COLO668 (cell line): ENCODE results near the gene NOVA2.

Source experiments
- DNase-seq: peaks from one replicate; lab custom pipeline; 2025; ENCODE audit not compliant: unreplicated experiment; lab: John Stamatoyannopoulos, UW

NOVA2 gene, protein sequence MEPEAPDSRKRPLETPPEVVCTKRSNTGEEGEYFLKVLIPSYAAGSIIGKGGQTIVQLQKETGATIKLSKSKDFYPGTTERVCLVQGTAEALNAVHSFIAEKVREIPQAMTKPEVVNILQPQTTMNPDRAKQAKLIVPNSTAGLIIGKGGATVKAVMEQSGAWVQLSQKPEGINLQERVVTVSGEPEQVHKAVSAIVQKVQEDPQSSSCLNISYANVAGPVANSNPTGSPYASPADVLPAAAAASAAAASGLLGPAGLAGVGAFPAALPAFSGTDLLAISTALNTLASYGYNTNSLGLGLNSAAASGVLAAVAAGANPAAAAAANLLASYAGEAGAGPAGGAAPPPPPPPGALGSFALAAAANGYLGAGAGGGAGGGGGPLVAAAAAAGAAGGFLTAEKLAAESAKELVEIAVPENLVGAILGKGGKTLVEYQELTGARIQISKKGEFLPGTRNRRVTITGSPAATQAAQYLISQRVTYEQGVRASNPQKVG

DNA sequence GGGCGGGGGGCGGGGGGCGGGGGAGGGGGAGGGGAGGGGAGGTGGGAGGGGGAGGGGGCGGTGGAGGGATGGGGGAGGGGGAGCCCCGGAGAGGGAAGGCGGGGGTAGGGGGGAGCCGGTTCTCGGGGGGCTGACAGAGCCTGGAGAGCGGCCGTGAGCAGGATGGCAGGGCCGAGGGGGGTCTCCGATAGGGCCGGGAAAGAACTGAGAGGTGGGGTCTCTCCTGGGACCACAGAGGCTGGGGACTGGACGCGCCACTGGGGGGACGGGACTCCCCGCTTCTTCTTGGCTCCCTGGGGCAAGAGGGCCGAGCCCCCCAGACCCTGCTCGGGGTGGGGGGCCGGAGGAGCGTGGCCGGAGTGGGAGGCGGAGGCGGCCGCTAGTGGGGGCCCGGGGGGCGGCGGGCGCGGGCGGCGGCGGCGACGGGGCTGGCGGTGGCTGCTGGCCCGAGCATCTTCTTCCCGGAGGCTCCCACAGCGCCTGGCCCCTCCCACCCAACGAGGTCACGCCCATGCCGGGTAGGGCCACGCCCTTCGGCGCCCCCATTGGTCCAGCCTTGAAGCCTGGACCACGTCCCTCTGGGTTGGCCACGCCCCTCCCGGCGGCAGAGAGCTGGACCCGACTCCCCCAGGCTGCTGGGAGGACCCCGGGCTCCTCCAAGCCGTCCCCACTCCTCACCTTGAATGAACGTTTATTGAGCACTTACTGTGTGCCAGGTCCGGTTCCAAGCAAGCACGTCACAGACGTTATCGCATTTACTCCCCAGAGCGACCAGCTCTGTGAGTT lies at the start of gene NOVA2:
Gene NOVA2, minus strand, starts transcription at position 313 of the 786 bp plus-strand sequence. CDS start 514 bp downstream, outside the sequence.
- peak; percentile 62 for DNase-seq

DNA sequence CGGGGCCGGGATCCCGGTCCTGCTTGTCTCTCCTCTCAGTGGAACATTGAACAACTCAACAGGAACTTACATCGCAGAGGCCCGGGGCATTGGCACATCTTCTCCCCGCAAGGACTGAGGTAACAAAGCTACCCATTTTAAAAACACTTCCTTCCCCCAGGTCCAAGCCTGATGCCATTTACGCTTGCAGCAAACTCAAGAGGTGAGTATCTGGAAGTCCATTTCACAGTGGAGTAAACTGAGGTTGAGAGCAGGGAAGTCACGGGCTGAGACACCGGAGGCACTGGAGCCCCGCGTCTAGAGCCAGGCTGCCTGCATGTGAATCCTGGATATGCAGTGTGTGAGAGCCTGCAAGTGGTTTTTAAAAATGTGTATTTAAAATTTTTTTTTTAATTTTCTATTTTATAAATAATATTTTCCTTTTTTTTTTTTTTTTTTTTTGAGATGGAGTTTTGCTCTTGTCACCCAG lies 49.7 kb upstream of the NOVA2 start:
- DNase-seq = no peak

DNA sequence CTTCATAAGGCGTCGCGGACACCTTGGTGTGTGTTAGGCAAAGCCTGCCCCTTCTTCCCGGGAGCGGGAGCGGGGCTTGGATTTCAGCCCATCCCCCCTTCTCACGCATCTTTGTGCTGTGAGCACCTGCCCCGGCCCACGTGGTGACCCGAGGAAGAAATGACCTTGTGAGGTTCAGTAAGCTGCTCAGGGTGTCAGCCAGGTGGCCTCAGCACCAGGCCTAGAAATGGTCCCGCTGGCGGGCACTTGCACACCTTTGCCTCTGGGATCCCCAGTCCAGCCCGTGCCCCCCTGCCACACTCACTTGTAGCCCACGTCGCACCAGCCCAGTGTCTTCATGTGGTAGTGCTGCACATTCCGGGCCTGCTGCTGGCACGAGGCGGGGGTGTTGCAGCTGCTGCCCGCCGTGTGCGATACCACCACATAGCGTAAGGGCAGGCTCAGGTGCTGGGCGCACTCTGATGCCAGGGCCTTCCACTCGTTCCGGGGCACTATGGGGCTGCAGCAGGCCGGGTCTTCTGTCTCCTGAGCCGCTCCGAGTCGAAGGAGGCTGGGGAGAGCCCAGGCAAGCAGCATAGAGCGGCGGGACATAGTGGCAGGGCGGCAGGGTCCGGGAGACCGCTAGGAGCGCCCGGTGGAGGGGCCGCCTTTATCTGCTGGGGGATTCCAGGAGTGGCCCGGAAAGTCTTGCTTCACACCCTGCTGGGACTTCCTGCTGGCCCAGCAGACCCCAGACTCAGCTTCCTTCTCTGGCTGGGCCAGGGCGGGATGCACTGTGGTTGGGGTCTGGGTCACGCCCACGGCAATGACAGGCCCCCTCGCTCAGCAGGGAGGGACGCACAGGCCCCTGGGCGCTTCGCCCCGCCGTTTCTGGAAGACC lies 49.0 kb upstream of the NOVA2 start, which contains the start of gene PGLYRP1:
Gene PGLYRP1, minus strand, starts transcription at position 623 of the 880 bp plus-strand sequence. Its CDS starts 32 bp downstream, at position 591.
- DNase-seq = peak; percentile 14

DNA sequence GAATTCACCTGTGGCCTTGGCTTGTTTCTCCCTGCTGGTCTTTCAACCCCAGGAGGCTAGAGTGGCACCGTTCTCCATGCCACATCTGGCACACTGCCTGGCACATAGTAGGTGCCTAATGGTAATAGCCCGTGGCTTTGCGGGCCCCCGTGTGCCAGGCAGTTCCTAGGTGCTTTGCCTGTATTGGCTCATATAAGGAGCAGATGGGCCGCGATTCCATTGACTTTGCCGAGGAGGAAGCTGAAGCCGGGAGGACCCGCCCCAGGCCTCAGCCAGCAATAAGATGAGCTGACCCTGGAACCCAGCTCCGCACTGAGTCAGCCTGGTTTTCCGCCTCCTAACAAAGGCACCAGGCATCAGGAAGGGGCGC lies 48.4 kb upstream of the NOVA2 start:
- DNase-seq = no peak

DNA sequence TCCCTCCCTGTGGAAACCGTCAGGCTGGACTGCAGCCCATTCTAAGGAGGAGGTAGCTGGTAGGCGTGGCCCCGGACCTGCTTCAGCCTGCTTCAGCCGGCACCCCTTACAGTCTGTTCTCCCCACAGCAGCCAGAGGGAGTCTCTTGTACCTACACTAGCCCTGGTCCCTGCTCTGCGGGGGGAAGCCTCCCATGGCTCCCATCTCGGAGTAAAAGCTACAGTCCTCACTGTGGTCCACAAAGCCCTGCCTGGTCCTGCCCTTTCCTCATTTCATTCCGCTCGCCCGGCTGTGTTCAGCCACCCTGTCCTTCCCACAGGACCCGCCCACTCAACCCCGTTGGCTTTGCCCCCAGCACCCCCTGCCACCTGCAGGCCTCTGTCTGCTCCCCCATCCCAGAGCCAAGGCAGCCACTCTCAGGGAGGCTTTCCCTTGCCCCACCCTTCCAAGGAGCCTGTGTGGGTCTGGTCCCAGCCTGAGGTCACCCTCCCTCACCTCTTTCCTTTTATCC lies 47.9 kb upstream of the NOVA2 start:
- DNase-seq = peak; percentile 13

DNA sequence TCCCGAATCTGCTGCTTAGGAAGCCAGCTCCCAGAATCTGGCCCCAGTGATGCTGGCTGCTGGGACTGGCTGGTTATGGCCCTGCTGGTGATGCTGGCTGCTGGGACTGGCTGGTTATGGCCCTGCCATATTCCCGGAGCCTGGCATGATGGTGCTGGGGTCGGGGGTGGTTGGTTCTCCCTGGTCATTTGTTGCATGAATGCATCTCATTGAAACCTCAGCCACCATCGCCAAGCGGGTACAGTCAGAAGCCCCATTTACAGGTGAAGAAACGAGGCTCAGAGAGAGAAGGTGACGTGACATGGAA lies 47.1 kb upstream of the NOVA2 start:
- no peak for DNase-seq

DNA sequence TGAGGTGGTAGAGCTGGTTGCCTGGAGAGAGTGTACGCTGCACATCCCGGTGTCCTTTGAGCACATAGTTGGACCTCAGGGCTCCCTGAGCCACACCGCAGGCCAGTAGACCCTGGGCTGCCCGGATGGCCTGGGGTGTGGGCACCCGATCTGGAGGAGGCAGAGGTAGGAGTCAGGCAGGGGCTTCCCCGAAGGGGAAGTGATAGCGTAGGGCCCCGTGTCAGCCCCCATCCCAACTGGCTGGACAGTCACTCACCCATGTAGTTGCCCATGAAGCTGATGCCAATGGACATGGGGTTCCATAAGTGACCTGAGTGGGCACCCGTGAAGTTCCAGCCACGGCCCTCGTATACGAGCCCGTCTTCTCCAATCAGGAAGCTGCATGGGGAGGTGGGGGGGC lies 45.6 kb upstream of the NOVA2 start:
- no peak for DNase-seq

DNA sequence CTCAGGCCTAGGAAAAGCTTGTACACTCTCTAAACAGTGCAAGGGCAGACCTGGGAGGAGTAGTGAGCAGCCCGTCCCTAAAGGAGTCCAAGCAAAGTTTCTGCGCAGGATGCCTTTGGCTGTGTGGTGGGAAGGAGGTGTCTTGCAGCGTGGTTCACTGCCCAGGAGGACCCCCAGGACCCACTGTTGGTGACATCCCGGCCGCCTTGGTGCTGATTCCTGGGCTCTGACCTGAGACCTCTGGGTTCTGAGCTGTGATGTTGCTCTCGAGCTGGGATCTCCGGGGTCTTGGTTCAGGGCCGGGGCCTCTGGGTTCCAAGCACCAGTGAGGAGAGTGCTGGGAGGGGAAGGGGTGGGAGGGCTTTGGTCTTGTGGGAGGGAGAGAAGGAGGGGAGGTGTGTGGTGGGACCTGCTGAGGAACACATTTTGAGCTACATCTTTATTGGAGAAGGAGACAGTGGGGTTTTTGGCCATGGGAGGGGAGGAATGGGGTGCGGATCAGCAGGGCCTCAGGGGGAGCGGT lies 45.1 kb upstream of the NOVA2 start:
- no peak for DNase-seq

DNA sequence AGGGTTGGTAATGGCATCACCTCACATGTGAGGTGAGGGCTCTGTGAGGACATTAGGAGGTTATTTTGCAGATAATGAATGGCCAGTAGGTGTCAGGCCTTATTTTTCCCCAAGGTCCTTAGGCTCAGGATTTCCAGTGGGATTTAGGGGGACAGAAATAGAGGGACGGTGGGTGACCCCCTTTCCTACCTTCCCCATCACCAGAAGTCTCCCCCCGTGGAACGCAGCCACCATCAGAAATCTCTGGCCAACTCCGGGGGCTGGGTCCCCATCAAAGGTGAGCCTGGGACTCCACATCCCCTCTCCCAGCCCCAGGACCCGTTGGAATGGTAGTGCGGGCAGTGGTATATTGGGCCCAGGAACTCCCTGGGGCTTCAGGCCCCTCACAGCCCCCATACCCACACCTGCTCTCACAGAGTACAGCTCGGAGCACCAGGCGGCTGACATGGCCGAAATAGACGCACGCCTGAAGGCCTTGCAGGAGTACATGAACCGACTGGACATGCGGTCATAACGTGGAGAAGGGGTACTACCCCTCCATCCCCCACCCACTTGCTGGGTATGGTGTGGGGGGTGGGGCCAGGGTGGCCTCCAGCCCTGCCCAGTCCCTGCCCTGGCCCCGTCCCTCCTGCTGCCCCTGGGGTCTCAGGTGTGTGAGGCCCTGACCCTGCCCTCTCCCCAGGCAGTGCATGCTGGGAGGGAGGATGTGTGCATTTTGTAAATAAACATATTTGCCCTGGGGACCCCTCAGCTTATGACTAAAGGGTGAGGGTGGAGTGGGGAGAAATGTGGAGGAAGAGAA lies 44.4 kb upstream of the NOVA2 start:
- DNase-seq = no peak

DNA sequence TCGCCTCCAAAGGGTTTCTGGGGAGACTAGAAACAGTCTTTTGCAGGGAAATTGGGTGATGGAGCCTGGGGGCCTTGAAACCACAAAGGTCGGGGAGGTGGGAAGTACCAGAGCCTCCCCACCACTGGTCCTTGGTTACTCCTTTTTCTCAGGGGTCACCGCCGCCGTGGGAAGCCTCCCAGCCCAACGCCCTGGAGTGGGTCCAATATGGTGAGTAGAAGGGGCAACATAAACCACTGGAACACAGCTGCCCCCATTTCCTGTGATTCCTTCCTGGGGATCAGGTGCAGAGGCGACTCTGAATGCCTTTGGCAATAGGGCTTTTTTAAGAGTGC lies 43.4 kb upstream of the NOVA2 start:
- DNase-seq = no peak

DNA sequence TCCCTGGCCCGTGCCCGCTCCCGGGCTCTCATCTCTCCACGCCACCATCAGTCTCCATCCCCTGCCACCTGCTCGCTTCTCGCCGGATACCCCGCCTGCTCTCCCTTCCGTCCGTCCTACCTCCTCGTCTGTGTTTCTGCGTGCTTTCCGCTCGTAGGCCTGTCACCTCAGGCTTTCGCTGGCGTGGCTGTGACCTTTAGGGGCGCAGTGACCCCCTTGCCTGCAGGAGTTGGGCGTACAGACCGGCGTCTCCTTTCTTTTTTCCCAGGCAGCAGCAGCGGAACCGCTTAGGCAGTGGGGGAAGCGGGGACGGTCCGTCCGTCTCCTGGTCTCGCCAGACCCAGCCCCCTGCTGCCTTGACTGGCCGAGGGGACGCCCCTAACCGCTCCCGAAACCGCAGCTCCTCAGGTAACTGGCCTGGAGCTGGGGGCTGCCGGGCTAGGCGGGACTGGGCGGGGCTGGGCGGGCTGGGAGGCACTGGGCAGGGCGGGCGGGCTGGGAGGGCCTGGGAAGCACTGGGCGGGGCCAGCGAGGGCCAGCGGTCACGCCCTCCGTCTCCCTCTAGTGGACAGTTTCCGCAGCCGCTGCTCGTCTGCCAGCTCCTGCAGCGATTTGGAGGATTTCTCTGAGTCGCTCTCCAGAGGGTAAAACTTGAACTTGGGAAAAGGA lies 42.9 kb upstream of the NOVA2 start:
- peak; percentile 88 for DNase-seq

DNA sequence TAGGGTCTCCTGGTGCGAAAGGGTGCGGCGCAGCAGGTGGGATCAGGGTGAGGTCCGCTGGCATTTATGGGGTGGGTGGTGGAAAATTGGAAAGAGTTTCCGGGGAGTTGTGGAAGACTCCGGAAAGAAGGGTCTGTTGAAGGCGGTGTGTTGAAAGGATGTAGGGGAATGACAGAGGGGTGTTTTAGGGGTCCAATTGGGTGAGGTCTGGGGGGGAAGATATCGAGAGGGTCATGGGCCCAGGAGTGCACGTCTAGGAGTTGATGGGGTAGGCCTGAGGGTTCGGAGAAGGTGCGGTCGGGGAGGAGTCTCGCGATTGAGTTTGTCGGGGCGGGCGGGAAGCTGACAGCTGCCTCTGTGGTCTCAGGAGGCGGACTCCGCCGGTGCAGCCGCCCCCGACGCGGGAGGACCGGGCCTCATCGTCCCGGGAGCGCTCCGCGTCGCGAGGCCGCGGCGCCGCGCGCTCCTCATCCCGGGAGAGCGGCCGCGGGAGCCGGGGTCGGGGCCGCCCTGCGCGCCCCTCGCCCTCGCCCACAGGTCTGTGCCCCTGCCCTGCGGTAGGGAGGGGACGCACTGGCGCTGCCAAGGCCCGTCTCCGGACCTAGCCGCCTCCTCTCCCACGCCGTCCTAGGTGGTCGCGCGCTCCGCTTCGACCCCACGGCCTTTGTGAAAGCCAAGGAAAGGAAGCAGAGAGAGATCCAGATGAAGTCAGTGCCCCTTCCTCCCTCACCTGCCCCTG lies 42.2 kb upstream of the NOVA2 start:
- peak; percentile 68 for DNase-seq

DNA sequence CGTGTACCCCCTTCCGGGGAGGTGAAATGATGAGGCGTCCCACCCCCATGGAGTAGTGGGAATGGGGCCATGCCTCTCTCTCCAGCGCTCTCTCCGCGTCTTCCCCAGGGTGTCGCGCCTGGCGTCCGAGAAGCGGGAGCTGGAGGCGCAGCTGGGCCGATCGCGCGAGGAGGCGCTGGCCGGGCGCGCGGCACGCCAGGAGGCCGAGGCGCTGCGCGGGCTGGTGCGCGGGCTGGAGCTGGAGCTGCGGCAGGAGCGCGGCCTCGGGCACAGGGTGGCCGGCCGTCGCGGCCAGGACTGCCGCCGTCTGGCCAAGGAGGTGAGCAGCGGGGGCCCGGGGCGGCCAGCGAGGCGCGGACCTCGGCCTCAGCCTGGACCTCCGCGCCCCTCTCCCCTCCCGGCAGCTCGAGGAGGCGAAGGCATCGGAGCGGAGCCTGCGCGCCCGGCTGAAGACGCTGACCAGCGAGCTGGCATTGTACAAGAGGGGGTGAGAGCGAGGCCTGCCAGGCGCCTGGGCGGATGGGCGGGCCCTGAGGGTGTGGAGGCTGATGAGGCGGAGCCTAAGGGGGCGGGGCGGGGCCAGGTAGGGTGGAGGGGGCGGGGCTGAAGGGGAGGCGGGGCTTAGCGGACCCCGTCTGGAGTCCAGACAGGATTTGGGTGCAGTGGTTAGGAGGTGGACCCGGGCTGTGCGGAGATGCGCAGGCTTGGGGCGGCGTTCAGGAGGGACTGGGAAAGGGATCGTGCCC lies 41.4 kb upstream of the NOVA2 start:
- peak; percentile 94 for DNase-seq

DNA sequence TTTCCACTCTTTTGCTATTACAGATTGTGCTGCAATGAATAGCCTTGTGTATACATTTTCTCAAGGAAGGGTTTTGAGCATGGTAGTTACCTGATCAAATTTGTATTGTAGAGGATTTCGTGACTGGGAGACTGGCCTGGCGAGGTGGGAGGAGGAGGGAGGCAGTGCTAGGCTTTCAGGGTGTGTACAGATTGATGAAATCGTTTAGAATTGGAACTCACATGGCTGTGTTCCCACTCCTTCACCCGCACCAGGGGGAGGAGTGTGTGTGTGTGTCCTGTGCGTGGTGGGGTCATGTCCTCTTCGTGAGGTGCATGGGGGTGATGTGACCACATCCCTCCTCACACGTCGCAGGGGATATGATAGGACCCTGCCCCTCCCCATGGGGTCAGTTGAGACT lies 40.9 kb upstream of the NOVA2 start:
- no peak for DNase-seq

DNA sequence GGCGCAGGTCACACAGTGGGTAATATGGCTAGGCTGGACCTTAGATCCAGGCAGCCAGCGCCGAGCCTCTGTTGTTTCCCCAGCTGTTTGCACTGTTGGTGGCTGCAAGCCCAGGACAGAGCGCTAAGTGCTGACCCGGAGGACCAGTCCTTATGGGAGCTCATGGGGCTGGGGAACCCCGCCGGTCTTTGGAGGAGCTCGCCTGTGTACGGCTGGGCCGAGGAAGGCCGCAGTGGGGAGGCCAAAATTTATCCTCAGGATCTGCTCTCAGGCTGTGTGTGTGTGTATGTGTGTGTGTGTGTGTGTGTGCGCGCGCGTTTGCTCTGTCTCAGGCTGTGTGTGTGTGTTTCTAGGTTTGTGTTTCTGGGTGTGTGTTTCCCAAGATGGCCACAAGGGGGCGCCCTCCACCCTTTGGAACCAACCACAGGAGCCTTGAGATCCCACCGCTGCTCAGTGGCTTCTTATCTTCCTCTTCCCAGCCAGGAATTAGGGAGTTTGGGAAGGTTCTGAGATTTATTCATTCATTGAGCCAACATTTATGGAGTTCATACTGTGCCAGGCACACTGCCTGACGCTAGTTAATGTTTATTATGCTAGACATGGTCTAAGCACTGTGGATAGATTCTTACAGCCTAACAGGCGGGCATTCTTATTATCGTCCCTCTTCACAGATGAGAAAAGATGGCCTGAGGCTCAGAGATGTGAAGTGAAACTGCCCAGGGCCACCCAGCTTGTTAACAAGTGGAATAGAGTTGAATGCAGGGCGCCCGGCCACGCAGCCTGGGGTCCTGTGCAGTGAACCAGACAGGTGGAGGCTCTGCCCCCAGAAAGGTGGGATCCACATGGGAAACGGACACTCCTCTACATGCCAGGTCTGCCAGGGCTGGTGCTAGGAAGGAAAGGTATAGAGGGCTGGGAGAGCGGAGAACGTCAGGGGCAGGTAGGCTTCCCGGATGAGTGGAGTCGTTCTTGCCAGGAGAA lies 36.2 kb upstream of the NOVA2 start:
- DNase-seq = peak; percentile 65

DNA sequence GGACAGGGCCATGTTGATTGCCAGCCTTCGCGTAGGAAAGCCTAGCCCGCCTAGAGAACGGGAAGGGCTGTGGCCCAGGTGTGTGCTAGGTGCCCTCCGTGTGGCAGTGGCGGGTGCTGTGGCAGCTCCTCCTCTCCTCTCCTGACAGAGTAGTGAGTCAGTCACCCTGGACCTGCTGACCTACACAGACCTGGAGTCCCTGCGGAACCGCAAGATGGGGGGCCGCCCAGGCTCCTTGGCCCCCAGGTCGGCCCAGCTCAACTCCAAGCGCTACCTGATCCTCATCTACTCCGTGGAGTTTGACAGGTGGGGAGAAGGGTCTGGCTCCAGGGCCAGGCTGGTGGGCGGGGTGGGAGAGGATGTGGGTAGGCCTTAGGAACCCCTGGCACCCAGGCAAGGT lies 32.7 kb upstream of the NOVA2 start:
- DNase-seq = no peak
